SJSA1 (cell line): ENCODE data around the gene ATP9A. TPM values are rescaled to one million over a fixed set of nuclear protein-coding genes. Genes with fewer than 3 reads are reported as not detected.
"Not testable (repeated sequence)": the region's sequence is repeated elsewhere in the genome, so short reads cannot be mapped to it uniquely, and the experiment has no call there.

Experiments used
- DNase-seq, 2 experiments: peaks; one replicate each; pipeline ENCODE4 v3.0.0-alpha.2; 2015 to 2020; ENCODE audit warnings: low spot score in 2 of 2, low read depth in 1 of 2
- H3K27ac ChIP-seq: fragments of 250-450 bp; sonication (Bioruptor Pico); 2 replicates; pipeline ENCODE4 v1.5.1; 2020; ENCODE audit warnings: mild to moderate bottlenecking, moderate library complexity
- H3K27me3 ChIP-seq: fragments of 250-450 bp; sonication (Bioruptor Pico); replicated peaks from 2 replicates; pipeline ENCODE4 v1.5.1; 2020; ENCODE audit warnings: mild to moderate bottlenecking, moderate library complexity
- H3K36me3 ChIP-seq: fragments of 250-450 bp; sonication (Bioruptor Pico); 2 replicates; pipeline ENCODE4 v1.5.1; 2020; ENCODE audit warnings: mild to moderate bottlenecking
- H3K4me1 ChIP-seq: fragments of 250-450 bp; sonication (Bioruptor Pico); replicated peaks from 2 replicates; pipeline ENCODE4 v1.6.1; 2021; ENCODE audit warnings: mild to moderate bottlenecking
- H3K4me3 ChIP-seq: fragments of 250-450 bp; sonication (Bioruptor Pico); 2 replicates; pipeline ENCODE4 v1.5.1; 2020; ENCODE audit warnings: mild to moderate bottlenecking
- H3K9me3 ChIP-seq: fragments of 250-450 bp; sonication (Bioruptor Pico); replicated peaks from 2 replicates; pipeline ENCODE4 v1.5.1; 2020; ENCODE audit warnings: mild to moderate bottlenecking
- total RNA-seq: library from RNA; depleted of rRNA; stranded (reverse); fragments of >200 nt; shearing (Covaris generic); gene quantifications from 2 replicates; pipeline ENCODE4 v1.2.3, GENCODE V29; 2014

The ATP9A gene
- total RNA-seq, 1 experiment from 2014 or later: 5.9 TPM

DNA sequence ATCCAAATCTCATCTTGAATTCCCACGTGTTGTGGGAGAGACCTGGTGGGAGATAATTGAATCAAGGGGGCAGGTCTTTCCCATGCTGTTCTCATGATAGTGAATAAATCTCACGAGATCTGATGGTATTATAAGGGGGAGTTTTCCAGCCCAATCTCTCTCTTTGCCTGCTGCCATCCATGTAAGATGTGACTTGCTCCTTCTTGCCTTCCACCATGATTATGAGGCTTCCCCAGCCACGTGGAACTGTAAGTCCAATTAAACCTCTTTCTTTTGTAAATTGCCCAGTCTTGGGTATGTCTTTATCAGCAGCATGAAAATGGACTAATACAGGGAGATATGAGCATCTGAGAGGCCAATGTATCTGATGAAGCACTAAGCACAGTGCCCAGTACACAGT, 199.7 kb downstream of the ATP9A start:
- DNase-seq: not testable (repeated sequence)

DNA sequence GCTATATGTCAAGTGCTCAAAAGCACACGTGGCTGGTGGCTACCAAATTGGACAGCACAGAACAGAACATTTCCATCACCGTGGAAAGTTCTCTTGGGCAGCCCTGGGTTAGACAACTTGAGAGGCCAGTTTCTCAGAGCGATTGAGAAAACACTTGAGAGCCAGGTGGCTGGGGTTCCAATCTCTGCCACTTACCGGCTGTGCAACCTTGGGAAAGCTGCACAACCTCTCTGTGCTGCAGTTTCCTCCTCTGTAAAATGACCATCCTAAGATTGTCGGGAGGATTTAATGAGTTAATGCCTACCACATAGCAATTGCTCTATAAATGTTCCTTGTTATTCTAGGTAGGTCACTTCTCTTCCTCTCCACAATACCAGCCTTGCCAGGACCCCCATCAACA, 200.6 kb downstream of the ATP9A start:
- H3K4me1 ChIP-seq: peaks cover 29% of the 10 kb centered on the region
- no peaks in the 10 kb centered on the region; the same call in 1 of the 2 replicates for H3K9me3 ChIP-seq
- H3K27ac ChIP-seq: no peak overlapping the region
- H3K4me3 ChIP-seq: no peak overlapping the region
- H3K27me3 ChIP-seq: 0 out of 2 replicates have a peak, but pooled peaks cover 14% of the 10 kb centered on the region
- DNase-seq: no peak
- no peaks in the 10 kb centered on the region for H3K36me3 ChIP-seq

More for the DNA sequence above, 199.7 kb downstream of the ATP9A start:
- peaks cover 20% of the 10 kb centered on the region for H3K4me1 ChIP-seq
- not testable (repeated sequence) for H3K27ac ChIP-seq, H3K4me3 ChIP-seq, H3K36me3 ChIP-seq, H3K9me3 ChIP-seq
- 0 out of 2 replicates have a peak, but pooled peaks cover 14% of the 10 kb centered on the region for H3K27me3 ChIP-seq

DNA sequence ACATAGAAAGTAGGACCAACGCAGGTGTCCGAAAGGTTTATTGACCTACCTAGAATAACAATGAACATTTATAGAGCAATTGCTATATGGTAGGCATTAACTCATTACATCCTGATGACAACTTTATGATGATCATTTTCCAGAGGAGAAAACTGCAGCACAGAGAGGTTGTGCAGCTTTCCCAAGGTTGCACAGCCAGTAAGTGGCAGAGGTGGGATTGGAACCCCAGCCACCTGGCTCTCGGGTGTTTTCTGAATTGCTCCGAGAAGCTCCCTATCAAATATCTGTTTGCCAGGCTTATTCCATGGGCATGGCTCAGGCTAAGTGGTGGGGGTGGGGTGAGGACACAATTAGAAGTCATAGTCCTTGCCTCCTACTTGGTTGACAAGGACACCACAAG, 201.6 kb downstream of the ATP9A start:
- no peak for DNase-seq
- H3K4me1 ChIP-seq: peaks cover 40% of the 10 kb centered on the region
- no peak overlapping the region for H3K4me3 ChIP-seq
- H3K27me3 ChIP-seq: peaks cover 18% of the 10 kb centered on the region
- H3K27ac ChIP-seq: no peak overlapping the region
- H3K9me3 ChIP-seq: no peaks in the 10 kb centered on the region; the same call in 1 of the 2 replicates
- no peaks in the 10 kb centered on the region for H3K36me3 ChIP-seq

DNA sequence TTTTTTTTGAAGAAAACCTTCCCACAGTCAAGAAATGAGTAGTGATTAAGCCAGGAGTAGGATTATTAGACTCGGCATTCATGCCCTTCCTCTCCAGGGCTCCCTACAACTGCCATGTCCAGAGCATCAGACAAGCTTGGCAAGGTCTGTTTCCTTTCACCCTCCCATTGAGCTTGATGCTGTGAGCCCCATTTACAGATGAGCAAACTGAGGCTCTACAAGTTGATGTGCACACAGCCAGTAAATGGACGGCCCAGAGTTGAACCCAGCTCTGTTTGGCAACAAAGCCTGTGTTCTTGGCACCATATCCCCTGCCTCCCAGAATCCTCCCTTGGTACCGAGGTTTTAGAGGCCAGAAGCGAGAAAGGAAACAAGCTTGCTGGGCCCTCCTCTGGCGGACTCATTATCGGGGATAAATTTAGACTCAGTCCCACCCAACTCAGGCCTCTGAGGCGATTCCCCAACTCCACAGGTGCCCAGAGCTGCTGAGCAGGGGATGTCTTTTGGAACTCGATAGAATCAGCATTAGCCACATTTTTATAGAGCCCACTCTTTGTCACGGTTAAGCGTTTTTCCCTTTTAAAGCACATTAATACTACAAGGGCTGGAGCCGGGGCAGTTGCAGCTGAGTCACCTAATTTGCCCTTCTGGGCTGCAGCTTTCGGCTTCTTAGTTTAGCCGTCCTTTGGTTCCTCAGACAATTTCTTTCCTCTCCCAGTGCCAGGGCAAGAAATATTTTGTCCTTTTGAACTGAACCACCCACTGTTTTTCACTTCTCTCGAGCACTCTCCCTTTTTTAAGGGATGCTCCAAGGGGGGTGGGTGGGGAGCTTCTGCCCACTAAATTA, 202.7 kb downstream of the ATP9A start:
- no peak for DNase-seq
- H3K4me3 ChIP-seq: no peak overlapping the region
- no peak overlapping the region for H3K27ac ChIP-seq
- peaks cover 40% of the 10 kb centered on the region for H3K4me1 ChIP-seq
- no peaks in the 10 kb centered on the region for H3K36me3 ChIP-seq
- H3K9me3 ChIP-seq: no peaks in the 10 kb centered on the region; the same call in 1 of the 2 replicates
- H3K27me3 ChIP-seq: peaks cover 18% of the 10 kb centered on the region

DNA sequence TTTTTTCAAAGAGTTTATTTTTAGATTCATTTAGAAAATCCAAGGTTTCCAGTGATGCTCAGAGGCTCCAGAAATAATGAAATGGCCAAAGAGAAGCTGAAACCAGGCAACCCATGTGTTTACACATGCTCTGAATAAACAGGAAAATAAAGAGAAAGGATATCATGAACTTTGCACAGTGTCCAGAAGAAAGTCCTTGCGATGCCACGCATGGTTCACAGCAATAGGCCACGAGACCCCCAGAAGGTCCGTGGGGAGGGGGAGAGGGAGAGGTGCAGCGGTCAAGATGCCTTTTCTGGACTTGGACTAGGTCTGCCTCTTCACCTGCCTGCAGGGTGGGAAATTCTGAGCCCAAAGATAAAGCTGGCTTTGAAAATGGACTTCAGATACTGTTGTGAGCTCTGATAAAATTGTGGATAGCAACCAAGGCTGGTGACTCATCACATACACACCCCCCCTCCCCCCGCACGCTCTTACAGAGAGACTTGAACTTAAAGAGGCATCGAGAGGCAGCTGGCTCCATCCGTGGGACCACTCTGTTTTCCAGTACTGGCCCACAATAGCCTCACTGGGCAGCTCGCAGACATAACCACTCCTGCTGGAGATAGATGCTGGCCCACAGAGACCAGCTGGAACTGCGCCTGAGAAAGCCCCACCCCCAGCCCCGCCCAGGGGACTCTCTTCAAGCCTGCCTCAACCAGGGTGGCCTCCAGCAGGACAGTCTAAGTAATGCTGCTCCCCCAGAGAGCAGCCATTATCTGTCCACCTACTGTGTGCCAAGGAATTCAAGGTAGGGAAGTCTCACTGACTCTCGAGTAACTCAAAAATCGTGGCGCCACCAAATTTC, 204.5 kb downstream of the ATP9A start:
- Histone ChIP-seq H3K27ac (no peak overlapping the region), H3K4me3 (no peak overlapping the region)

DNA sequence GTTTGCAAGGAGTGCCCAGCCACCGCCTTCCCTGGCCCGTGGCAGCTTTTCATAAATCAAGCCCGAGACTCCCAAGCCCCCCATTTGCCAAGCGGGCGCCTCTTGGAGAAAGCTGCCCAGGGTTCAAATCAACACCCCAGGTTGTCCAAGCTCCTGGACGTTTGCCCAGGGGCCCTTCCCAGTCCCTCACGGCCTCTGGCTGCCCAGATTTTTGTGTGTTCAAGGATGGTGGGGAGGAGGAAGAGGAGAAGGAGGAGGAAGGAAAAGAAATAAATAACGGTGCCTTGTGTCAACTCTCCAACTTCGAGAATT, 205.1 kb downstream of the ATP9A start:
- Histone ChIP-seq H3K4me3 (peak overlapping the region; percentile 30), H3K27me3 (peaks cover 40% of the 10 kb centered on the region), H3K36me3 (no peaks in the 10 kb centered on the region), H3K27ac (peak overlapping the region; percentile 5; the same call in 1 of the 2 replicates), H3K4me1 (peaks cover 33% of the 10 kb centered on the region), H3K9me3 (no peaks in the 10 kb centered on the region)
- DNase-seq: no peak

More for the DNA sequence above, 204.5 kb downstream of the ATP9A start:
- Histone ChIP-seq H3K36me3 (no peaks in the 10 kb centered on the region), H3K9me3 (no peaks in the 10 kb centered on the region; the same call in 1 of the 2 replicates), H3K27me3 (peaks cover 34% of the 10 kb centered on the region), H3K4me1 (peaks cover 33% of the 10 kb centered on the region)
- DNase-seq: peak; percentile 82 to 83

DNA sequence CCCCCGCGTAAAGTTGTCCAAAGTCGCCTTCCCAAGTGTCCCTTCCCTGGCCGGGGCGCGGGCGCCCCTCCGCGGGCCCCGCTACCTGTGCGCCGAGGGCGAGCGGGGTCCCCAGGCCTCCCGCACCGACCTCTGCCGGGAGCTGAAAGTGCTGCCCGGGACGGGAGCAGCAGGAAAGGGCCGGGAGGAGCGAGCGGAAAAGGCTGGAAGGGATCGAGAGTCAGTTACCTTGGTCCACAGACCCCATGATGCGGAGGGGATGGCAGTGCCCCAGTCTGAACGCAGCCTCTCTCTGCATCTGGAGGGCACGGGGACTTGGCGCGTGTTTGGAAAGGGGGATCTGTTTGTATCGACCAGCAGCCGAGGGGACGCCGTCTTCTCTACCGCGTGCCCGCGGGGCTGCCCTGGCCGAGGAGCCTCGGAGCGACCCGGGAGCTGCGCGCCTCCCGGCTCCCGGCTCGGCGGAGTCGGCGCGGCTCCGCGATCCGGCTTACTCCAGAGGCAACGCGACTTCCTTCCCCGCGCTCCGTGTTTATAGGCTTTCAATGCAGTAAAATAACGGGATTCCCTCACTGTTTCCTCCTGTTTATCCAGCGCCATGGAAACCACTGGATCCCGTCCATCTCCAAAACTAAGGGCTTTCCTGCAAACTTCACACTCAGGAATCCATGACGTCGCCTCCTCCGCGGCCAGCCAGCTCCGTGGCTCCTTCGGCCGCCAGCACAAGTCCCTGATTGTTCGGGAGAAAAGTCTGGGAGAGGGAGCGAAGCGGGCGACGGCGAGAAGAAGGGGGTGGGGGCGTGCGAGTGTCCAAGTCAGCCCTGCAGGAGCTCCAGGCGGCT, 205.6 kb downstream of the ATP9A start:
- H3K27me3 ChIP-seq: peaks cover 40% of the 10 kb centered on the region
- peak overlapping the region; percentile 30 for H3K4me3 ChIP-seq
- peaks cover 33% of the 10 kb centered on the region for H3K4me1 ChIP-seq
- H3K36me3 ChIP-seq: no peaks in the 10 kb centered on the region
- H3K27ac ChIP-seq: peak overlapping the region; percentile 5; the same call in 1 of the 2 replicates
- H3K9me3 ChIP-seq: no peaks in the 10 kb centered on the region
- peak; percentile 68 to 71 for DNase-seq

DNA sequence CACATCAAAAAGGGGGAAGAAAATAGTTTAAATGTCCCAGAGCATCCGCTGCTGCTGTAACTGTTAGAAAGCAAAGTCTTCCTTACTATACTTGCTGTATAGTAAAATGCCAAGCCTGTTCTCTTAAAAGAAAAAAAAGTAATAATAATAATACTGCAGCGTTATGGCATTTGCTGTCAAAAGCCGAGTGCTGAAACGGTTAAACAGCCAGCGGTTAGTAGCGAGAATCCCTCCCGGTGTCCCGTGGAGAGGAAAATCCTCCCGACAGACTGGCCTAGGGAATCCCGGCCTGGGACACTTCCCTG, 206.2 kb downstream of the ATP9A start:
- no peaks in the 10 kb centered on the region for H3K9me3 ChIP-seq
- H3K27me3 ChIP-seq: peaks cover 38% of the 10 kb centered on the region
- no peak for DNase-seq
- no peaks in the 10 kb centered on the region for H3K36me3 ChIP-seq
- H3K4me1 ChIP-seq: peaks cover 33% of the 10 kb centered on the region
- H3K27ac ChIP-seq: no peak overlapping the region
- H3K4me3 ChIP-seq: peak overlapping the region; percentile 30

DNA sequence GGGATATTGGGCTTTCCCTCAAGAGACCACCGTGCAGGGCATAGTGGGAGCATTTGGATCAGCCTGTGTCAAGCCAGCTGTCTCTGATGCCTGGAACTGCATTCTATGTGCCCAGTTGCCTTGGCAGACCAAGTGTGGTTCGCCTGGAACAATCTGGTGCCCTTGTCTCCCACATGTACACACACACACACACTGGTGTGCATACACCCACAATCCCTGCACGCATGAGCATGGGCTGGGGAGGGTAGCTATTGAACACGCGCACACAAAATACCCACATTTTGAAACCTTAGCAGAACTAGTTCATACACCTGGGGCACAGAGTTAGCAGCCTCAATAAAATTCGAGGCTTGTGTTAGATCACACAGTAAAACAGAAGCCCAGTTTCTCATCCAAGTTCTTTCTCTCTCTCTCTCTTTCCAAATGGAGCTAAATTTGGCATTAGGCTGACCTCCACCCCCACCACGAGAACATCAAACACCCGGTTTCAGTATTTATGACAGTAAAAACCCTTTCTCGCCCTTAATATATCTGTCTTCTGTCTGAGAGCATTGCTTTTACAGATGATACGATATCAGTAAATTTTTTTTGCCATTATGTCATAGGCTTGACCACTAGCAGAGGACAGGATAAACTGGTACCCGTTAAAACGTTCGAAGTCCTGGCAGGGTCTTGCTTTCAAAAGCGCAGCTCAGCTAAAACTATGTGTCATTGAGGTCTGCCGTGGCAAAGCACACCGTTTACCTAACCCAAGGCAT, 207.5 kb downstream of the ATP9A start:
- no peak for DNase-seq
- Histone ChIP-seq H3K4me1 (peaks cover 29% of the 10 kb centered on the region), H3K4me3 (no peak overlapping the region), H3K9me3 (no peaks in the 10 kb centered on the region), H3K27ac (no peak overlapping the region), H3K36me3 (no peaks in the 10 kb centered on the region), H3K27me3 (peaks cover 38% of the 10 kb centered on the region)

DNA sequence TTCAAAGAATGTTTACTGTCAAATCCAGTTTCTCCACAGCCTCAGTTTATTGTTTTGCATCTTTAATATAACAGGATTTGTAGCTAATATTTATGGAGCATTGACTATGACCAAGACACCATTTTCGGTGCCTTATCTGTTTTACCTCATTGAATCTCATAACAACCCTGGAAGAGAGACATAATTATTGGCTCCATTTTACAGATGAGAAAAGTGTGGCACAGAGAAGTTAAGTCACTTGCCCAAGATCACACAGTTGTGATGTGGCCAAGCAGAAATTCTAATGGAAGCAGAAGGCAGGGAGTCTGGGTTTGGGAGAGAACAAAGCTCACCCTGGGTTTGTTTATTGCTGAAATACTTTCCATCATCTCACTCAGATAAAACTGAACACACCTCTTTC, 208.1 kb downstream of the ATP9A start:
- Histone ChIP-seq H3K4me3 (no peak overlapping the region), H3K27me3 (peaks cover 38% of the 10 kb centered on the region), H3K4me1 (peaks cover 26% of the 10 kb centered on the region), H3K27ac (no peak overlapping the region), H3K36me3 (no peaks in the 10 kb centered on the region), H3K9me3 (no peaks in the 10 kb centered on the region)
- no peak for DNase-seq

DNA sequence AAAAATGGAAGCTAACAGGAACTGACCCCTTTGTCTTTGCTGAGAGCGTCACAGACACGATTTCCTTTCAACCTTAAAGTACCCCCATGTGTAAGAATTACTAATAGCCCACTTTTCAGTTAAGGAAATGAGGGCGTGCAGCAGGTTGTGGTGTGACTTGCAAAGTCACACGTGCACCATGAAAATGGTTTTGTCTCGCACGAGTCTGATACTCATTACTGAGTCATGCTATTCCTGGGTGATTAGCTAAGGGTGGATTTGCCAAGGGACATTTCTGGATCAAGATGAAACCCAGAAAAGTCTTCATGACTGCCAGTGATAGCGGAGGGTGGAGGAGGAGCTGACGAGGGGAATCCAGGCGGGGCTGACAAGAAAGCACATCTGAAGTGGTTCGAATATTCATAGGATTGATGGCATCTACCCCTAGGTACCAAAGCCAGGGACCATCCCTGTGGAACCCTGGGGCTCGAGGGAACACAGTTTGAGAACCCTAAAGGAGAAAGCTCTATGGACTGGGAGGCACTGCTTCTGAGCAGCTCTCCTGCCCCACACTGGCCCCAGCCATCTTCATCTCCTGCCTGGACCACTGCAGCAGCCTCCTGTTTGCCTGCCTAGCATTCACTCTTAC, 213.5 kb downstream of the ATP9A start:
- H3K27me3 ChIP-seq: peaks cover 13% of the 10 kb centered on the region
- DNase-seq: no peak
- no peaks in the 10 kb centered on the region for H3K36me3 ChIP-seq
- H3K9me3 ChIP-seq: no peaks in the 10 kb centered on the region
- no peaks in the 10 kb centered on the region for H3K4me1 ChIP-seq
- H3K4me3 ChIP-seq: no peak overlapping the region
- no peak overlapping the region for H3K27ac ChIP-seq

DNA sequence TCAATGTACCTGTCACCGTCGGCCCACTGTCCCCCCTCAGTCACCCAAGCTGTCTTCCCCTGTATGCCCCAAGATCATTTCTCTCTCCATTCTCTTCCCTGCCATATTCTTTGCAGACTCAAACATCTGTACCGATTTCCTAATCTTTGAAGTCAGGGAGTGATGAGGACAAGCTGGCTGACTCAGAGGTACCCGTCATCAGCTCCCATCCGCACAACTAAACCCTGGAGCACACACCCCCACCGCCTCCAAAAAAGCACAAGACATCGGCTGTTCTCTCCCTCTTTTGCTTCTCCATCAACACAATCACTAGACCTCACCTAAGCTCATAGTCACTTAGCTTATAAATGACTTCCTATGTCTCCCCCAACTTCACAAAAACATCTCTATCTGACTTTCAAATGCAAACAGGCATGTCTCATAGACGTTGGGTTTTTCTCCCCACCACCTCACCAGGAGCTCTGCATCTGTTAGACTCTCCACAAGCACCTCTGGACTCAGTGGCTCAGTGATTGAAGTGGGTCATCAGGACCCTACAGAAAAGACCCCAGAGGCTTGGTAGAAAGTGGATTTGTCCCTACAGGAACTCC, 214.2 kb downstream of the ATP9A start:
- no peak for DNase-seq
- Histone ChIP-seq H3K27ac (no peak overlapping the region), H3K9me3 (no peaks in the 10 kb centered on the region), H3K36me3 (no peaks in the 10 kb centered on the region), H3K4me1 (no peaks in the 10 kb centered on the region), H3K27me3 (peaks cover 7% of the 10 kb centered on the region), H3K4me3 (no peak overlapping the region)
